GM12801 (cell line): ENCODE data around the gene WFIKKN2.

Experiments
- TF ChIP-seq, protein P1 (sequence below): IDR thresholded peaks from one replicate; pipeline ENCODE4 v1.5.1; 2011; ENCODE audit warnings: control low read depth; ENCODE audit not compliant: insufficient read length; ENCODE audit errors: extremely low read depth

The WFIKKN2 gene

DNA sequence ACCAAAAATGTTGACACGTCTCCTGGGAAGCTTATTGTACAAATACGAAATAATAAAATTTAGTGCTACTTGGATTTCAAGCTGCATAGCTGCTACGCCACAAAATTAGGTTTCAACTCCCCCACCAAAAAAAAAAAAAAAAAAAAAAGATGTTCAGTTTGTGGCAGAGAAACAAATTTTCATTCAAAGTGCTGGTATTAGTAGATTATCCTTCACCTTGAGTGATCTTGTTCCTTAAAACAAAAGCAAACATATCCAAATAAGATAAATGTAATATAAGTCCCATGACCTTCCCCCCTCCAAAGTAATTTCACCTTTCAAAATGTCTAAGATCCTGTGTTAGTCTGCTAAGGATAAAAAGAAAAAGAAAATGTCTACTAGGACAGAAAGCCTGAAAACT, 28.5 kb downstream of the WFIKKN2 start:
- TF ChIP-seq, protein P1, sequence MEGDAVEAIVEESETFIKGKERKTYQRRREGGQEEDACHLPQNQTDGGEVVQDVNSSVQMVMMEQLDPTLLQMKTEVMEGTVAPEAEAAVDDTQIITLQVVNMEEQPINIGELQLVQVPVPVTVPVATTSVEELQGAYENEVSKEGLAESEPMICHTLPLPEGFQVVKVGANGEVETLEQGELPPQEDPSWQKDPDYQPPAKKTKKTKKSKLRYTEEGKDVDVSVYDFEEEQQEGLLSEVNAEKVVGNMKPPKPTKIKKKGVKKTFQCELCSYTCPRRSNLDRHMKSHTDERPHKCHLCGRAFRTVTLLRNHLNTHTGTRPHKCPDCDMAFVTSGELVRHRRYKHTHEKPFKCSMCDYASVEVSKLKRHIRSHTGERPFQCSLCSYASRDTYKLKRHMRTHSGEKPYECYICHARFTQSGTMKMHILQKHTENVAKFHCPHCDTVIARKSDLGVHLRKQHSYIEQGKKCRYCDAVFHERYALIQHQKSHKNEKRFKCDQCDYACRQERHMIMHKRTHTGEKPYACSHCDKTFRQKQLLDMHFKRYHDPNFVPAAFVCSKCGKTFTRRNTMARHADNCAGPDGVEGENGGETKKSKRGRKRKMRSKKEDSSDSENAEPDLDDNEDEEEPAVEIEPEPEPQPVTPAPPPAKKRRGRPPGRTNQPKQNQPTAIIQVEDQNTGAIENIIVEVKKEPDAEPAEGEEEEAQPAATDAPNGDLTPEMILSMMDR, result no peak

DNA sequence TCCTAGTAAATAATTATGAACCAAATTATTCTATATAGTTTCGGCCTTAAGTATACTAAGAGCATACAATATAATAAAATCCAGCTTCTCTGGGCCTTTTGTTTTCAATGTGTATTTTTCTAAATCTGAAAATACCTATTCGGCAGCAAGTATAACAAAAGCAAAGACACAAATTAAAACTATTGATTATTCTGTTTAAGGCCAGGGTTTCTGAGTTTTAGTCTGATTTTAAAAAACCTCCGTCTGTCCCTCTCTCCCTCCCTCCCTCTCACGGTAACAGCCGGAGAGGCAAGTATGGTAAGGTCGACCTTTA, 29.3 kb downstream of the WFIKKN2 start:
- TF ChIP-seq, protein P1, result no peak

DNA sequence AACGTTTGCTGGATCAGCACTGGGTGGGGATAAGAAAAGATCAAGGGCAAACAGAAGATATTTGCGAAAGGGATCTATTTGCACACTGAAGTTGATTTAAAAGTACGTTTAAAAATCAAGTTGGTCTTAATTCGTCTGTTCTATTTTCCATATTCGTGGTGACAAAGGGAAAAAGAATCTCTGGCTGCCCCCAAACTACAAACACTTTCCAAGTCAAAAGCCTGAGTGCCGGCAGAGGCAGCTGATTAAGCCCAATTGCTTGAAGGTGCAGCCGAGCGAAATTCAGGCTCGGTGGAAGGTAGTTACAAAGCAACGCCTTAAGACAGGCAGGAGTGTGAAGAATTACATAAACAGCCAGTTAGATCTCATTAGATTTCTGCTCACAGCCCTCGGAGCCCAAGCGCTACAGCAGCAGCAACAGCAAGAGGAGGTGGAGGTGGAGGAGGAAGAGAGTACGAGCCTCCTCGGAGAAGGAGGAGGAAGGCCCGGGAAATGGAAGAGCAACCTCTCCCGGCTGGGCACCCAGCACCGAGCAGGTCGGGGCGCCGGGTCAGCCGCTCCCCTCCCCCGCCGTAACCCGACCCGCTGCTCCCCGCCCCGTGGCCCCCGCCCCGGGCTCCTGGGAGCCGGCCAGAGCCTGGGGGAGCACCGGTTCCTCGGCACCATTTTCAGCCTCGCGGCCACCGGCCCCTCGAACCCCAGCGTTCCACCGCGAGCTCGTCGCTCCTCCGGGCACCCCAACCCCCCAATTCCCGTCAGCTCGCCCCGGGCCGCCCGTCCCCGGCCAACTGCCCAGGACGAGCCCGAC, 29.9 kb downstream of the WFIKKN2 start:
- TF ChIP-seq, protein P1, result no peak

DNA sequence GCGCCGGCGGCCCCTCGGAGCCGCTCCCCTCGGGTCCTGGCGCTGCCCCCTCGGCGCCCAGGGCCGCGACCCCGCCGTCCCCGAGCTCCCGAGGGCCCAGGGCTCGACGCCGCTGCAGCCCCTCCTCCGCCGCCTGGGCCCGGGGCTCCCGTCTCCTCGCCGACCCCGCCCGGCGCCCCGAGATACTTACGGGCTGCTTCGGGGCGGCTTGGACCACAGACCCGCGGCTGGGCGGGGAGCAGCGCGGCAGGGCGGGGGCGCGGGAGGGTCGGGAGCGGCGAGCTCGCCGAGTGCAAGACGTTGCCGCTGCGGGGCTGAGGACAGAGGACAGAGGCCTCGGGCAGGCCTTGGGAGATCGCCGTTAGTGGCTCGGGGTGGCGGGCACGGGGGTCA, 30.5 kb downstream of the WFIKKN2 start:
- TF ChIP-seq, protein P1, result no peak

DNA sequence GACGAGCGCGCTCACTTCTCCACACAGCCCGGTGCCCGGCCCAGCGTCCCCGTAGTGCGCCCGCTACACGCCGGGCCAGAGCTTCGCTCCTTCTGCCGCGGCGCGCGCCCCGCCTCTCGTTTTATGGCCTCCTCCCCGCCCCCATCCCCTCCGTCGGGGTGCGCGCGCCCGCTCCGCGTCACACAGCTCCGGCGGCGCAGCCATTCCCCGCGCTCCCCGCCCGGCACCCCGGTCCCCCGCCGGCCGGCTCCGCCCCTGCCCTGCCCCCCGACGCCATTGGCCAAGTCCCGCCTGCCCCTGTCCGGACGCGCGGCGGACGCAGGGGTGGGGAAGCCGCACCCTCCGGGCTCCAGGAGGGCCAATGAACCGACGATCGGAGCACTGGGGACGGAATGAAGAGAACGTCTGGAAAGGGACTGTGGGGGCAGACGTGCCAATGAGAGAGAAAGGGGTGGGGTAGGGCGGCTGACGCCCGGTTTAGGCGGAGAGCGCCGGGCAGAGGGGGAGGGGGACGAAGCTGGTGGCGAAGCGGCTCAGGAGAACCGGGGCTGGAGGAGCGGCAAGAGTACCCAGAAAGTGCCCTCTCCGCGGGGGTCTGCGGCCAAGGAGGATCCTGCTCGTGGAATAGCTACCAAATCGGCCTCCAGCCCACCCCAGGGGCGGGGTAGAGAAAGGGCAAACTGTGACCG, 31.0 kb downstream of the WFIKKN2 start, which contains the start of gene TOB1:
Gene TOB1, minus strand, starts transcription at position 94 of the 689 bp plus-strand sequence. CDS start 2,337 bp downstream, outside the sequence.
- TF ChIP-seq, protein P1, result no peak

DNA sequence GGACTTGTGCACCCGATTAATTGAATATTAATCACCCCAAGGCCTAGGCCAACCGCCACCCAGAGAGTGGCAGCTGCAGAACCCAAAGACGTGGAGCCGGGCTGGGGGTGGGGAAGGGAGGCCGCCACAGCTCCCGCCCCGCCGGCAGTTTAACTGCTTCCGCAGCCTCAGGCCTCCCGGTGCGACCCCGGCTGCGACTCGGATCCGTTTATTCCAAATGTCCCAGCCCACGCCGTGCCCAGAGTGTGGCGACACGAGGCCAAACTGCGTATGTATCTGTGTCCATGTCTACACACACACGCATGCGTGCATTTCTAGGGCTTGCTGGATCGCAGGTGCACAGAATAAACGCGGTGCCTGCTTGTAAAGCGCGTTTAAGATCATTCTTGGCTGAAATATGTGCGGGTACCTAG, 31.6 kb downstream of the WFIKKN2 start:
- TF ChIP-seq, protein P1, result no peak

DNA sequence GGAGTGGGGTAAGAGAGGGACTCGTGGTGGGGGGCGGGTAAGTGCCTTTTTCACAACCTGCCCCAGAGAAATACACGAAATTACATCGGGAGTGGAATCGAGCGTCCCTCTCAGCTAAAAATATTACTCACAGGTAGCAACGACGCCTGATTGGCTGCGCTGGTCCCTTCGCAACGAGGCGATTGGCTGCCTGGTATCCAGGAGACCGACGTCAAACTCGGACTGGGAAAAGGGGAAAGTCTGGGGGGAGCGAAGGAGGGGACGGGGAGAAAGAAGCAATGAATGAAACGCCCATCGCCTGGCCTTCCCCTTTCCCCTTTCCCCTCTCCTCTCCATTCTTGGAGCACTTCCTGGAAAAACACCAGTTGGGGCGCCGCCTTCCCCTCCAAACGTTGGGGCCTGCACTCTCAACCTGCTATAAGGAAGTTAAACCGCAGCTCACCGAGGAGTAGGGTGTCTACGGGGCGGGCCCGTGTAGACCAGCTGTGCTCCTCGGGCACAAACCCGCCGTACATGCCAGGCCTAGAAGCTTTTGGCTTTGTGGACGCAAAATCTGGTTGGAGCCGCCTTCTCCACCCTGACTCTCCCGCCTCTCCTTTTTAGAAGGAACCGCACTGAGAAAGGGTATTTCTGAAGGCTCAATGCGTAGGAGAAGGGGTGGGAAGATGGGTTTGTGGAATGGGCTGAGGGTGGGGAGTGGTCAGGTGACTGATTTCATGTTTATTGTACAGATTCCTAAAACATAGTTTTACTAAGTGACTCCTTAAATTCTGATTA, 32.2 kb downstream of the WFIKKN2 start:
- TF ChIP-seq, protein P1, result no peak
